Activated B cell treated with CpG ODN at 0.5 μM for 24 hours (primary cell): Measurements from ENCODE around the gene NMNAT3. TPM values are rescaled to one million over a fixed set of nuclear protein-coding genes. Genes with fewer than 3 reads are reported as not detected.

Experiments
- ATAC-seq: fragments of 200-7000 bp; cut with Tn5 transposase; one replicate; pipeline ENCODE4 v1.10.0; 2021; ENCODE audit warnings: low read depth, mild to moderate bottlenecking, moderate library complexity
- CTCF ChIA-PET: fragments of 350-600 bp; sonication (Branson Sonifier 250); formaldehyde crosslinking; loops from one replicate; lab custom pipeline; 2021; ENCODE audit warnings: antibody characterized with exemption; lab: Charles Lee
- POLR2A ChIA-PET: fragments of 350-600 bp; sonication (Branson Sonifier 250); formaldehyde crosslinking; loops from one replicate; lab custom pipeline; 2021; ENCODE audit warnings: antibody characterized with exemption; lab: Charles Lee
- DNase-seq: peaks from one replicate; pipeline ENCODE4 v3.0.0; 2022
- H3K27ac Mint-ChIP-seq: one replicate; pipeline ENCODE4 v1.8.0; 2020; ENCODE audit warnings: mixed read lengths
- H3K27me3 Mint-ChIP-seq: one replicate; pipeline ENCODE4 v1.8.0; 2021; ENCODE audit warnings: mixed read lengths
- H3K36me3 Mint-ChIP-seq: one replicate; pipeline ENCODE4 v1.8.0; 2021; ENCODE audit warnings: low read depth, mixed read lengths
- H3K4me1 Mint-ChIP-seq: one replicate; pipeline ENCODE4 v1.8.0; 2021; ENCODE audit warnings: mixed read lengths
- H3K4me3 Mint-ChIP-seq: one replicate; pipeline ENCODE4 v1.8.0; 2020; ENCODE audit warnings: mild to moderate bottlenecking, mixed read lengths
- H3K9me3 Mint-ChIP-seq: one replicate; pipeline ENCODE4 v1.8.0; 2020; ENCODE audit warnings: mixed read lengths
- CTCF ChIP-seq: fragments of 200-600 bp; IDR thresholded peaks from one replicate; pipeline ENCODE4 v1.8.0; 2022; ENCODE audit warnings: antibody characterized with exemption, mild to moderate bottlenecking
- intact Hi-C: fragments of 100-400 bp; cut with micrococcal nuclease; formaldehyde crosslinking; loops from one replicate; pipeline ENCODE4 v1.15.1; 2024
- total RNA-seq: library from RNA; stranded (reverse); gene quantifications from 2 replicates; pipeline ENCODE4 v1.2.3, GENCODE V29; 2022

Gene NMNAT3
- total RNA-seq, 1 donor from 2014 or later = 1.1 TPM

GRCh38 chr3:139533781-139534454, 143.9 kb downstream of the NMNAT3 start:
- ATAC-seq = no peak
- CTCF ChIA-PET = no interaction called here
- Mint-ChIP-seq H3K36me3 (no peaks in the 10 kb centered on the region), H3K9me3 (no peaks in the 10 kb centered on the region), H3K4me1 (no peaks in the 10 kb centered on the region), H3K4me3 (no peak overlapping the region), H3K27me3 (peaks cover 8% of the 10 kb centered on the region), H3K27ac (no peak overlapping the region)
- intact Hi-C loops = no loop called here
- no peak for DNase-seq
- POLR2A ChIA-PET = no interaction called here
- TF ChIP-seq CTCF = no peak

- no peaks in the 10 kb centered on the region for H3K4me1 Mint-ChIP-seq
These were observed 144.8 kb downstream of the NMNAT3 start for GRCh38 chr3:139532976-139533375.

GRCh38 chr3:139530717-139531116, 147.1 kb downstream of the NMNAT3 start:
- Mint-ChIP-seq H3K4me3 (no peak overlapping the region), H3K27ac (no peak overlapping the region), H3K4me1 (no peaks in the 10 kb centered on the region), H3K27me3 (no peaks in the 10 kb centered on the region), H3K9me3 (no peaks in the 10 kb centered on the region), H3K36me3 (no peaks in the 10 kb centered on the region)
- POLR2A ChIA-PET = no interaction called here
- DNase-seq (no peak), ATAC-seq (no peak)
- intact Hi-C loops = no loop called here
- CTCF ChIA-PET = no interaction called here
- no peak for TF ChIP-seq CTCF

More at GRCh38 chr3:139532976-139533375, 144.8 kb downstream of the NMNAT3 start:
- CTCF ChIA-PET = no interaction called here
- Mint-ChIP-seq H3K9me3 (no peaks in the 10 kb centered on the region), H3K4me3 (no peak overlapping the region), H3K36me3 (no peaks in the 10 kb centered on the region), H3K27ac (no peak overlapping the region), H3K27me3 (no peaks in the 10 kb centered on the region)
- DNase-seq (no peak), ATAC-seq (no peak)
- POLR2A ChIA-PET = no interaction called here
- no peak for TF ChIP-seq CTCF
- intact Hi-C loops = no loop called here

GRCh38 chr3:139529662-139530061, 148.1 kb downstream of the NMNAT3 start:
- H3K4me1 Mint-ChIP-seq = no peaks in the 10 kb centered on the region
- H3K4me3 Mint-ChIP-seq = no peak overlapping the region
- no peaks in the 10 kb centered on the region for H3K36me3 Mint-ChIP-seq
- no peak for TF ChIP-seq CTCF
- CTCF ChIA-PET = no interaction called here
- DNase-seq = no peak
- no peaks in the 10 kb centered on the region for H3K27me3 Mint-ChIP-seq
- no peak overlapping the region for H3K27ac Mint-ChIP-seq
- POLR2A ChIA-PET = no interaction called here
- no peaks in the 10 kb centered on the region for H3K9me3 Mint-ChIP-seq
- intact Hi-C loops = no loop called here
- no peak for ATAC-seq

GRCh38 chr3:139528924-139529323, 148.8 kb downstream of the NMNAT3 start:
- DNase-seq (no peak), ATAC-seq (no peak)
- Mint-ChIP-seq H3K27ac (no peak overlapping the region), H3K4me3 (no peak overlapping the region), H3K36me3 (no peaks in the 10 kb centered on the region), H3K27me3 (no peaks in the 10 kb centered on the region), H3K9me3 (no peaks in the 10 kb centered on the region), H3K4me1 (no peaks in the 10 kb centered on the region)
- no peak for TF ChIP-seq CTCF
- POLR2A ChIA-PET = no interaction called here
- CTCF ChIA-PET = no interaction called here
- intact Hi-C loops = no loop called here
